CD4-positive, alpha-beta T cell treated with Interleukin-12 subunit alpha and Interleukin-12 subunit beta, for 1 hour (primary cell): ENCODE measurements around the gene PPP2R5E.

Experiments used
- DNase-seq: peaks from one replicate; pipeline ENCODE4 v3.0.0-alpha.2; 2020

Gene PPP2R5E

GRCh38 chr14:63362389-63362819 lies 180.8 kb downstream of the PPP2R5E start:
- no peak for DNase-seq

- DNase-seq, result no peak
Observed at GRCh38 chr14:63361790-63362189, 181.4 kb downstream of the PPP2R5E start.

DNA sequence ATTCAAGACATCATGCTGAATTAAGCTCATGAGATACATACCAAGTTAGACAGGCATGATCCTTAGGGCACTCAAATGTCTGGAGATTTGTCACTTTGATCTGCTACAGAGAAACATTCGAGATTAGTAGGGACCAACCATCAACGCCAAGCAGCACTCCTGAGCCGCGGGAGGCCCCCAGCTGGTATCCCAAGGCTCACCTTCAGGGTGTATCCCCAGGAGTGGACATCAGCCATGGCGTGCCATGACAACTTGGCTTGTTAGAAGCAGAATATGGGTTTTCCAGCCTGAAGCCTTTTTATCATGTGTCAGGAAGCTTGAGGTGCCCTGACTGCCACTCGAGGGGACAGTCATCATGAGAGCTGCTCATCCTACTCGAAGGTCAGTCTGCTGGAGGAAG lies 185.3 kb downstream of the PPP2R5E start:
- DNase-seq, result no peak

GRCh38 chr14:63345826-63346225 lies 197.4 kb downstream of the PPP2R5E start:
- no peak for DNase-seq

GRCh38 chr14:63344336-63344735 lies 198.8 kb downstream of the PPP2R5E start:
- DNase-seq, result no peak

GRCh38 chr14:63343878-63344277 lies 199.3 kb downstream of the PPP2R5E start:
- DNase-seq, result no peak

GRCh38 chr14:63342371-63342770 lies 200.8 kb downstream of the PPP2R5E start:
- DNase-seq, result no peak

GRCh38 chr14:63328787-63329737 lies 214.1 kb downstream of the PPP2R5E start:
- DNase-seq, result no peak

DNA sequence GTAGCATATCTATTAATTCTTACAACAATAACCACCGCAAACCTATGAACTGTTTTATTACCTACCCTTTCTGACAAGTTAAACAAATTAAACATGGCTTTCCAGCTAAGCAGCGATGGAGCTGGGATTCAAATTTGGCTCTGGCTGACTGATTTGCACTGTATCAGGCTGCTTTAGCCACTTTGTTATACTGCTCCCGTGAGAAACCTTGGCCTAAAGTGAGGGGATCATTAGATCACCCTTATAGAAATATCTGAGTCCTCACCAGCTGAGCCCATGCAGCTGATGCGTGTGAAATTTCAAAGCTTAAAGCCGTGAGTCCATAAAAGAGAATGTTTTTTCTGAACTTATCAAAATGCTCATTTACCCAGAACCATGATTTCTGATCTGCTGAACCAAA lies 216.3 kb downstream of the PPP2R5E start:
- DNase-seq, result no peak

- DNase-seq, result no peak
Observed at GRCh38 chr14:63322897-63323573, 220.1 kb downstream of the PPP2R5E start.

DNA sequence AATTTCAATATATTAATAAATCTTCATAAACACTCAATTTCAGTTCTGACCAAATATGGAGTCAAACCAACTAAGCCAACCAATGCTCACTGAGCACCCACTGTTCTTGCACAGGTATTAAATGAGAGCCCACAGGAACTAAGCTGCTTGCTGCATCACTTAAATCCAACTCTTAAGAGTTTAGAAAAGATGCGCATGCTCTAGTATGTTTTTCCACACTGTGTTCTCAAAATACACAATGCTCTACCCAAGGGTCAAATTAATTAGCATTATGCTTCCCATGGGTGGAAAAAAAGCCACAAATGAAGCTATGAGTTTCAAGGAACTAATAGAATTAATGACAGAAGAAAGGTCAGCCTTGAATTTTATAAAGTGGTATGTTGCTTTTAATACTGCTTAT lies 220.7 kb downstream of the PPP2R5E start:
- no peak for DNase-seq
